H1 (cell line): ENCODE data around the gene PTPN9. TPM values are rescaled to one million over a fixed set of nuclear protein-coding genes. Genes with fewer than 3 reads are reported as not detected.
A peak's percentile ranks its signal among the peaks of the same experiment; 100 is the strongest.

Experiments
- BCL11A ChIP-seq, 2 experiments: IDR thresholded peaks; one replicate each; pipeline ENCODE4 v1.6.1; 2011; ENCODE audit warnings: low read depth in 2 of 2, low read length in 2 of 2, mild to moderate bottlenecking in 2 of 2
- SAP30 ChIP-seq: fragments of 300-600 bp; sonication (generic); IDR thresholded peaks from 2 replicates; pipeline ENCODE4 v1.7.1; 2012; ENCODE audit warnings: low read length, moderate library complexity, mild to moderate bottlenecking, inconsistent platforms; ENCODE audit not compliant: insufficient read depth, insufficient replicate concordance
- TAF7 ChIP-seq: optimal IDR thresholded peaks from 2 replicates; pipeline ENCODE3; 2011; ENCODE audit warnings: low read depth, mild to moderate bottlenecking, inconsistent platforms, low read length, moderate library complexity, borderline replicate concordance
- polyA plus RNA-seq, 7 experiments: library from polyadenylated mRNA; depleted of rRNA in 3 of 7; stranded (reverse) in 5 of 7; unstranded in 2 of 7; fragments of >200 nt in 5 of 7; fragments of 200-250 nt in 2 of 7; gene quantifications; 1 replicate in 5 of 7; 2 replicates in 1 of 7; 4 replicates in 1 of 7; pipeline versions ENCODE4 v1.2.1 to v1.2.3, GENCODE V29; 2011 to 2013; ENCODE audit warnings: missing spikeins in 2 of 7, mixed read lengths in 2 of 7
- total RNA-seq: library from RNA; stranded (reverse); fragmentation: NEBNext Ultra II Directional; extraction: Animal tissue kit (Norgen Biotek cat#: 25700); gene quantifications from 2 replicates; pipeline ENCODE4 v1.2.1, GENCODE V29; 2021

PTPN9 gene
- total and polyA plus RNA-seq, 2 of the 8 experiments (the other 6 are each of a cell fraction or from before 2014, with no cell fraction given), result 46.6 to 57.4 TPM

GRCh38 chr15:75450307-75451201, 128.6 kb downstream of the PTPN9 start (continued):
- TF ChIP-seq TAF7 (peak; percentile 25), SAP30 (peak; percentile 90), BCL11A (IDR thresholded peaks at IDR 0.05; ENCODE audit: low read depth in 2 of 2, low read length in 2 of 2) (no peak)
- TF ChIP-seq, all 59 proteins: peak for 9
